22Rv1 (cell line): ENCODE measurements around the gene CAMK1D.

Source experiments
- H3K27ac ChIP-seq: fragments of 450-650 bp; 2 replicates; pipeline ENCODE4 v1.5.1; 2017
- CTCF ChIP-seq: fragments of 450-650 bp; IDR thresholded peaks from 2 replicates; pipeline ENCODE4 v1.5.1; 2017; ENCODE audit warnings: mild to moderate bottlenecking
- ZFX ChIP-seq: fragments of 450-650 bp; IDR thresholded peaks from 2 replicates; pipeline ENCODE4 v1.6.1; 2017; ENCODE audit warnings: antibody characterized with exemption, borderline replicate concordance

Gene CAMK1D

DNA sequence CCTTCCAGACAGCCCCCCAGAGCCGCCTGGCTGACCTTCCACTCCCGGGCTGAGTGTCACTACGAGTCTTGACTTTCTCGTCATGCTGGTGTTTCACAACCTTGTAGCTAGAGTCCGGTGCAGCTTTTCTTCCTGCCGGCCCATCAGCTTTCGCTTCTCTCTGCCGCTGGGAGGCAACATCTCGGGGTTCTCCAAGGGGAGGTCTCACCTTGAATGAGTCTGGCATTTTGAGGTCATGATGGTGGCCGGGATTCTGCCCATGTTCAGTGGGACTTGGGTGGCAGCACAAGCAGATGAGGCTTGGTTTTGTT lies 285.2 kb downstream of the CAMK1D start:
- H3K27ac ChIP-seq = no peak overlapping the region
- TF ChIP-seq ZFX = no peak
- no peak for TF ChIP-seq CTCF

- H3K27ac ChIP-seq = no peak overlapping the region
- TF ChIP-seq CTCF (no peak), ZFX (no peak)
Observed at GRCh38 chr10:12635127-12635541, 285.8 kb downstream of the CAMK1D start.

- no peak overlapping the region for H3K27ac ChIP-seq
- TF ChIP-seq ZFX (no peak), CTCF (no peak)
Observed at GRCh38 chr10:12636571-12636970, 287.2 kb downstream of the CAMK1D start.

DNA sequence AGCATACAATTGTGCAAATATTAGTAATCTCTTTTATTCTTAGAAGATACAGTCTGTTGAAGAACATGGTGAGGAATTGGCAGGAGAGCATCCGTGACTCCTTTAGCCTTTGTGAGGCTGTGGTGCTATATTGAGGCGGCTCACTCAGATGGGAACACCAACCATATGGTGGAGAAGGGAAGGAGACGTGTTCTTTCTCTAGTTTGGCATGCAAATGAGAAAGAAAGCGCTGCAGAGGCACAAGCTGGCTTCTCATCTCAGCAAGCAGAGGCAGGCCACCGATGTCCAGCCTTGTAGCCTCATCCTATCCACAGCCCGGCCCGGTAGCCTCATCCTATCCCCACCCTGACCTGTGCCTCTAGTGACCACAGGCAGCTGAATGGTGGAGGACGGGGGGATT lies 288.3 kb downstream of the CAMK1D start:
- no peak overlapping the region for H3K27ac ChIP-seq
- no peak for TF ChIP-seq ZFX
- TF ChIP-seq CTCF = no peak

- no peak overlapping the region for H3K27ac ChIP-seq
- no peak for TF ChIP-seq ZFX
- no peak for TF ChIP-seq CTCF
Observed at GRCh38 chr10:12638103-12638502, 288.8 kb downstream of the CAMK1D start.

DNA sequence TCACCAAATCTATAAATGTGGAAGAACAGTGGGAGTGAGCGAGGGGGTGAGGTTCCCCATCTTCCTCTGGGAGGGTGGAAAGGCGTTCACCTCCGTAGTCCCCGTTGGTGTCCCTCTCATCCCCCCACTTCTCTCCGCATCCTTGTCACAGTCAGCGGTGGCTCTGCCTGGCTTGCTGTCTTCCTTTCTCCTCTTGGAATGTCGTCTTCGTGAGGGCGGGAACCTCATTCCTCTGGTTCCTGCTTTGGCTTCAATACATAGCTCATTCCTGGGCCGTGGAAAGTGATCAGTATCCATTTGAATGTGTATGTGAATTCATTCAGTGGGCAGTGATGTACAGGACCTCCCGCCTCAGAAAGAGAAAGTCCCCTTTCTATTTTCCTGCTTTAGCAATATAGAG lies 289.4 kb downstream of the CAMK1D start:
- no peak overlapping the region for H3K27ac ChIP-seq
- no peak for TF ChIP-seq ZFX
- no peak for TF ChIP-seq CTCF

- TF ChIP-seq CTCF (no peak), ZFX (no peak)
- H3K27ac ChIP-seq = no peak overlapping the region
Observed at GRCh38 chr10:12639996-12640944, 290.9 kb downstream of the CAMK1D start.
